K562 (cell line): ENCODE results near the gene EHD3. TPM values are rescaled to one million over a fixed set of nuclear protein-coding genes. Genes with fewer than 3 reads are reported as not detected.

Source experiments
- ATAC-seq: fragments of 200-7000 bp; cut with Tn5 transposase; 3 replicates; pipeline ENCODE4 v1.9.1; 2020; ENCODE audit warnings: moderate library complexity
- BruUV-seq: library from RNA; stranded (reverse); fragments of 400-500 nt; replicated peaks from 2 replicates; lab custom pipeline; 2021; lab: Mats Ljungman, UMichigan
- CTCF ChIA-PET: fragments of 300-600 bp; formaldehyde crosslinking; extraction: SDS; loops from one replicate; lab custom pipeline; 2021; ENCODE audit warnings: low intra/inter-chr PET ratio; lab: Yijun Ruan, JAX
- POLR2A ChIA-PET: fragments of 300-600, 350-650 bp; sonication (Branson Sonifier 250); formaldehyde crosslinking; extraction: SDS; loops from one replicate; lab custom pipeline; 2021; ENCODE audit warnings: antibody characterized with exemption, inconsistent platforms; lab: Yijun Ruan, JAX
- DNase-seq, 4 experiments: peaks; one replicate each; pipeline versions ENCODE4 v3.0.0 to v3.0.0-alpha.2; 2011 to 2018; ENCODE audit warnings: low spot score in 3 of 4, mixed read lengths in 3 of 4; ENCODE audit errors: extremely low read depth in 1 of 4
- FAIRE-seq: peaks from 2 replicates; lab custom pipeline; 2011; peaks lifted over from hg19 to GRCh38; lab: Jason Lieb, UNC
- H2AFZ ChIP-seq: 2 replicates; pipeline ENCODE4 v1.6.0; 2011; ENCODE audit warnings: low read depth, low read length, control low read depth, inconsistent platforms
- H3K27ac ChIP-seq: fragments of 200-600 bp; 3 replicates; pipeline ENCODE4 v1.8.0; 2011; ENCODE audit warnings: low read depth, mild to moderate bottlenecking, control low read depth, inconsistent platforms, low read length, moderate library complexity, mixed read lengths; ENCODE audit errors: extremely low read depth
- H3K27me3 ChIP-seq, 2 experiments: fragments of 300-600 bp in 1 of 2; 2 replicates in 1 of 2; 3 replicates in 1 of 2; pipeline versions ENCODE4 v1.6.0 to v1.8.0; 2011; ENCODE audit warnings: inconsistent platforms in 2 of 2, low read length in 2 of 2, mild to moderate bottlenecking in 1 of 2, mixed read lengths in 1 of 2, moderate library complexity in 1 of 2; ENCODE audit not compliant: control insufficient read depth in 2 of 2, insufficient read depth in 2 of 2
- H3K36me3 ChIP-seq: fragments of 300-600 bp; 3 replicates; pipeline ENCODE4 v1.8.0; 2011; ENCODE audit warnings: mild to moderate bottlenecking, low read length, inconsistent platforms; ENCODE audit not compliant: control insufficient read depth, insufficient read depth
- H3K4me1 ChIP-seq, 2 experiments: fragments of 200-600 bp in 1 of 2; replicated peaks in 1 of 2; 2 replicates in 1 of 2; 3 replicates in 1 of 2; pipeline versions ENCODE4 v1.5.1 to v1.8.0; 2011; ENCODE audit warnings: inconsistent platforms in 2 of 2, low read length in 2 of 2, mild to moderate bottlenecking in 1 of 2, mixed read lengths in 1 of 2, moderate library complexity in 1 of 2; ENCODE audit not compliant: control insufficient read depth in 2 of 2, insufficient read depth in 2 of 2
- H3K4me2 ChIP-seq: 2 replicates; pipeline ENCODE4 v1.6.1; 2011; ENCODE audit warnings: low read length, control low read depth, inconsistent platforms, mixed read lengths; ENCODE audit not compliant: insufficient read depth
- H3K4me3 ChIP-seq: fragments of 200-600 bp; sonication (generic), shearing (Covaris generic); 2 replicates; pipeline ENCODE4 v1.5.1; 2016; ENCODE audit warnings: control low read depth, inconsistent platforms
- H3K79me2 ChIP-seq: fragments of 200-600 bp; 3 replicates; pipeline ENCODE4 v1.8.0; 2011; ENCODE audit warnings: low read length, inconsistent platforms; ENCODE audit not compliant: control insufficient read depth, insufficient read depth
- H3K9ac ChIP-seq, 2 experiments: 2 replicates each; pipeline versions ENCODE4 v1.6.0 to v1.6.1; 2011; ENCODE audit warnings: low read depth in 2 of 2, low read length in 2 of 2, control low read depth in 1 of 2, inconsistent platforms in 1 of 2, mild to moderate bottlenecking in 1 of 2, mixed read lengths in 1 of 2; ENCODE audit not compliant: insufficient read depth in 1 of 2
- H3K9me1 ChIP-seq: one replicate; pipeline ENCODE4 v1.6.0; 2011; ENCODE audit warnings: inconsistent platforms, mild to moderate bottlenecking, low read length, moderate library complexity; ENCODE audit not compliant: control insufficient read depth, insufficient read depth
- H3K9me3 ChIP-seq: replicated peaks from 2 replicates; pipeline ENCODE4 v1.5.1; 2011; ENCODE audit warnings: low read depth, low read length, inconsistent platforms; ENCODE audit not compliant: control insufficient read depth, insufficient read depth
- H4K20me1 ChIP-seq: replicated peaks from 2 replicates; pipeline ENCODE4 v1.6.1; 2011; ENCODE audit warnings: low read length, inconsistent platforms, mixed read lengths; ENCODE audit not compliant: control insufficient read depth, insufficient read depth
- FOXJ3 ChIP-seq: sonication (generic); formaldehyde crosslinking; IDR thresholded peaks from 2 replicates; pipeline ENCODE4 v1.4.0; 2020; ENCODE audit warnings: mild to moderate bottlenecking, missing genetic modification reagents
- HCFC1 ChIP-seq: IDR thresholded peaks from 2 replicates; pipeline ENCODE4 v1.6.1; 2012; ENCODE audit warnings: low read depth, low read length, improper control_type of control experiment
- HDAC8 ChIP-seq: fragments of 450-650 bp; IDR thresholded peaks from 2 replicates; pipeline ENCODE4 v1.6.1; 2016; ENCODE audit warnings: mild to moderate bottlenecking, missing genetic modification characterization, moderate library complexity, missing compliant biosample characterization
- ZFPM2 ChIP-seq: fragments of 250-450 bp; sonication (Bioruptor Pico); IDR thresholded peaks from 2 replicates; pipeline ENCODE4 v1.5.1; 2022; ENCODE audit warnings: mild to moderate bottlenecking
- ZNF436 ChIP-seq: fragments of 250-450, 450-650 bp; sonication (Bioruptor Pico); formaldehyde crosslinking; IDR thresholded peaks from 2 replicates; pipeline ENCODE4 v1.7.0; 2020; ENCODE audit warnings: mild to moderate bottlenecking
- ZNF57 ChIP-seq: fragments of 450-650 bp; formaldehyde crosslinking; IDR thresholded peaks from 2 replicates; pipeline ENCODE4 v1.4.0; 2020; ENCODE audit warnings: mild to moderate bottlenecking, moderate library complexity
- ZNF589 ChIP-seq: fragments of 200-800 bp; sonication (Bioruptor generic); IDR thresholded peaks from 2 replicates; pipeline ENCODE4 v1.6.1; 2016; ENCODE audit warnings: low read depth, missing genetic modification characterization, missing compliant biosample characterization
- WGBS: fragments of 100-300 bp; shearing (Covaris generic); methylation state at CpG from one replicate; pipeline ENCODE4 v1.1.6; 2016; ENCODE audit warnings: low coverage, mixed read lengths; ENCODE audit not compliant: insufficient coverage; ENCODE audit errors: missing lambda C conversion rate; 5-methylcytosine and 5-hydroxymethylcytosine counted together
- in situ Hi-C: fragments of 300-500 bp; cut with MboI; formaldehyde crosslinking; loops from 4 replicates; pipeline ENCODE4 v1.15.0; 2018; ENCODE audit warnings: inconsistent platforms, mixed read lengths
- intact Hi-C: fragments of 100-400 bp; cut with micrococcal nuclease; formaldehyde crosslinking; loops from 2 replicates; pipeline ENCODE4 v1.14.2; 2022
- polyA plus RNA-seq, 8 experiments: library from polyadenylated mRNA; depleted of rRNA in 4 of 8; stranded (reverse) in 5 of 8; unstranded in 3 of 8; fragments of >200 nt; fragmentation: Nextera tagmentation in 2 of 8; fragmentation: Illumina TruSeq in 1 of 8; extraction: Ambion mirVana in 2 of 8; extraction: Trizol in 1 of 8; gene quantifications; 2 replicates each; pipeline versions ENCODE4 v1.2.1 to v1.2.3, GENCODE V29; 2011 to 2014; ENCODE audit warnings: inconsistent platforms in 1 of 8, missing spikeins in 1 of 8
- total RNA-seq, 7 experiments: library from RNA; depleted of rRNA in 6 of 7; stranded (reverse); fragments of >200 nt in 6 of 7; fragmentation: Illumina TruSeq in 2 of 7; extraction: Trizol in 2 of 7; gene quantifications; 2 replicates each; pipeline versions ENCODE4 v1.2.1 to v1.2.3, GENCODE V29; 2011 to 2021; ENCODE audit warnings: low replicate concordance in 1 of 7
- TF ChIP-seq, protein P1 (sequence below): fragments of 450-650 bp; IDR thresholded peaks from 2 replicates; pipeline ENCODE4 v1.6.1; 2016; ENCODE audit warnings: mild to moderate bottlenecking
- TF ChIP-seq, protein P2 (sequence below): sonication (generic); formaldehyde crosslinking; IDR thresholded peaks from 2 replicates; pipeline ENCODE4 v1.8.0; 2022; ENCODE audit warnings: missing genetic modification reagents, mild to moderate bottlenecking, moderate library complexity, borderline replicate concordance
- TF ChIP-seq, protein P3 (sequence below): sonication (generic); formaldehyde crosslinking; IDR thresholded peaks from 2 replicates; pipeline ENCODE4 v1.8.0; 2022; ENCODE audit warnings: mild to moderate bottlenecking, missing genetic modification reagents

Gene EHD3
- total and polyA plus RNA-seq, 9 of the 15 experiments (the other 6 are each of a cell fraction or from before 2014, with no cell fraction given) = under 0.01 to 0.04 (median 0.03) TPM; not detected in 3

DNA sequence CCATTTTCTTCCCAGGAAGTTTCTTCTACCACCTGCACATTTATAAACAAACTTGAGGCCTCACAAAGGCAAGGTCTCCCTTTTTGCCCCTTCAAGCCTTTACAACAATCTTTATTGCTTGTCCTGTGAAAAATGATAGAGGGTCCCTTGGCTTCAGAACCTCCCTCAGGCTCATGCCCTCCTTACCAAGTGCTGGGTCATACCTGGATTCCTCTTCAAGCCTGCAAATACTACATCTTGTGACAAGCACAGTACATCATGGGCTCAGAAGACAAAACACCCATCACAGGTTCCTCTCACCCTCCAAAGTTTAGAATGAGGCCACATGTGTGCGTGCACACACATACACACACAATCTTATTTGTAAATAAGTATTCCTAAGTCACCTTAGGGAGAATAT is 25.7 kb upstream of the EHD3 start:
- H3K27ac ChIP-seq = no peak overlapping the region
- no peaks in the 10 kb centered on the region for H3K9me3 ChIP-seq
- H3K9ac ChIP-seq = no peak overlapping the region
- ChIA-PET POLR2A (interaction anchor here (0.7 kb wide), 1 partner anchor 20 kb away, joined by 3 read pairs; no protein-coding TSS in a partner anchor), CTCF (no interaction called here)
- intact Hi-C loops (no loop called here), in situ Hi-C loops (no loop called here)
- no peak overlapping the region for H3K4me3 ChIP-seq
- H2AFZ ChIP-seq = no peak overlapping the region
- TF ChIP-seq ZNF57 (CRISPR knock-in tag) (no peak), FOXJ3 (no peak), ZNF436 (no peak), HDAC8 (tag) (no peak), ZNF589 (no peak), HCFC1 (no peak), ZFPM2 (CRISPR knock-in tag) (no peak)
- TF ChIP-seq, protein P1, sequence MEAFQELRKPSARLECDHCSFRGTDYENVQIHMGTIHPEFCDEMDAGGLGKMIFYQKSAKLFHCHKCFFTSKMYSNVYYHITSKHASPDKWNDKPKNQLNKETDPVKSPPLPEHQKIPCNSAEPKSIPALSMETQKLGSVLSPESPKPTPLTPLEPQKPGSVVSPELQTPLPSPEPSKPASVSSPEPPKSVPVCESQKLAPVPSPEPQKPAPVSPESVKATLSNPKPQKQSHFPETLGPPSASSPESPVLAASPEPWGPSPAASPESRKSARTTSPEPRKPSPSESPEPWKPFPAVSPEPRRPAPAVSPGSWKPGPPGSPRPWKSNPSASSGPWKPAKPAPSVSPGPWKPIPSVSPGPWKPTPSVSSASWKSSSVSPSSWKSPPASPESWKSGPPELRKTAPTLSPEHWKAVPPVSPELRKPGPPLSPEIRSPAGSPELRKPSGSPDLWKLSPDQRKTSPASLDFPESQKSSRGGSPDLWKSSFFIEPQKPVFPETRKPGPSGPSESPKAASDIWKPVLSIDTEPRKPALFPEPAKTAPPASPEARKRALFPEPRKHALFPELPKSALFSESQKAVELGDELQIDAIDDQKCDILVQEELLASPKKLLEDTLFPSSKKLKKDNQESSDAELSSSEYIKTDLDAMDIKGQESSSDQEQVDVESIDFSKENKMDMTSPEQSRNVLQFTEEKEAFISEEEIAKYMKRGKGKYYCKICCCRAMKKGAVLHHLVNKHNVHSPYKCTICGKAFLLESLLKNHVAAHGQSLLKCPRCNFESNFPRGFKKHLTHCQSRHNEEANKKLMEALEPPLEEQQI = no peak
- TF ChIP-seq, protein P2, sequence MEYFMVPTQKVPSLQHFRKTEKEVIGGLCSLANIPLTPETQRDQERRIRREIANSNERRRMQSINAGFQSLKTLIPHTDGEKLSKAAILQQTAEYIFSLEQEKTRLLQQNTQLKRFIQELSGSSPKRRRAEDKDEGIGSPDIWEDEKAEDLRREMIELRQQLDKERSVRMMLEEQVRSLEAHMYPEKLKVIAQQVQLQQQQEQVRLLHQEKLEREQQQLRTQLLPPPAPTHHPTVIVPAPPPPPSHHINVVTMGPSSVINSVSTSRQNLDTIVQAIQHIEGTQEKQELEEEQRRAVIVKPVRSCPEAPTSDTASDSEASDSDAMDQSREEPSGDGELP (CRISPR knock-in tag) = no peak
- TF ChIP-seq, protein P3, sequence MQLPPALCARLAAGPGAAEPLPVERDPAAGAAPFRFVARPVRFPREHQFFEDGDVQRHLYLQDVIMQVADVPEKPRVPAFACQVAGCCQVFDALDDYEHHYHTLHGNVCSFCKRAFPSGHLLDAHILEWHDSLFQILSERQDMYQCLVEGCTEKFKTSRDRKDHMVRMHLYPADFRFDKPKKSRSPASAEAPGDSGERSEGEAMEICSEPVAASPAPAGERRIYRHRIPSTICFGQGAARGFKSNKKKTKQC = no peak
- no peak for ATAC-seq
- no peaks in the 10 kb centered on the region for H3K36me3 ChIP-seq
- BruUV-seq = no TSS peak
- no peaks in the 10 kb centered on the region for H3K79me2 ChIP-seq
- 10% methylated on average over 1 of the region's 1 CpG for WGBS
- no peaks in the 10 kb centered on the region for H4K20me1 ChIP-seq
- peaks cover 0 to 4% of the 10 kb centered on the region in 2 experiments; a peak in 2 of 5 replicates for H3K27me3 ChIP-seq
- H3K4me2 ChIP-seq = no peak overlapping the region
- H3K4me1 ChIP-seq = no peaks in the 10 kb centered on the region
- H3K9me1 ChIP-seq = no peaks in the 10 kb centered on the region
- FAIRE-seq = no peak
- DNase-seq = no peak
